GM12865 (cell line): ENCODE data around the gene TMEM14A.

Experiments
- DNase-seq: peaks from one replicate; pipeline ENCODE4 v3.0.0; 2010; ENCODE audit warnings: low read depth
- H3K4me3 ChIP-seq: 2 replicates; pipeline ENCODE4 v1.5.1; 2011; ENCODE audit warnings: mild to moderate bottlenecking, low read depth, low read length, control low read depth
- CTCF ChIP-seq: IDR thresholded peaks from 2 replicates; pipeline ENCODE4 v1.5.1; 2011; ENCODE audit warnings: low read length, control low read depth, low read depth, inconsistent platforms; ENCODE audit not compliant: insufficient read depth; ENCODE audit errors: missing control alignments

The TMEM14A gene

GRCh38 chr6:52725143-52725534, 54.2 kb downstream of the TMEM14A start:
- no peak for DNase-seq
- H3K4me3 ChIP-seq = no peak overlapping the region

GRCh38 chr6:52725535-52726192, 54.8 kb downstream of the TMEM14A start:
- no peak overlapping the region for H3K4me3 ChIP-seq
- no peak for DNase-seq
- no peak for TF ChIP-seq CTCF

More at GRCh38 chr6:52725143-52725534, 54.2 kb downstream of the TMEM14A start:
- no peak for TF ChIP-seq CTCF

GRCh38 chr6:52726193-52726542, 55.3 kb downstream of the TMEM14A start:
- H3K4me3 ChIP-seq = no peak overlapping the region
- DNase-seq = no peak
- no peak for TF ChIP-seq CTCF

GRCh38 chr6:52726741-52727535, 56.0 kb downstream of the TMEM14A start:
- no peak overlapping the region for H3K4me3 ChIP-seq
- TF ChIP-seq CTCF = no peak
- DNase-seq = no peak

GRCh38 chr6:52727908-52728307, 57.0 kb downstream of the TMEM14A start:
- H3K4me3 ChIP-seq = no peak overlapping the region
- TF ChIP-seq CTCF = no peak
- no peak for DNase-seq

GRCh38 chr6:52728394-52728793, 57.5 kb downstream of the TMEM14A start:
- no peak for DNase-seq
- TF ChIP-seq CTCF = no peak
- H3K4me3 ChIP-seq = no peak overlapping the region

GRCh38 chr6:52729576-52729975, 58.7 kb downstream of the TMEM14A start:
- H3K4me3 ChIP-seq = no peak overlapping the region
- DNase-seq = no peak
- TF ChIP-seq CTCF = no peak
